Measurements from ENCODE around the gene TTC36. TPM values are rescaled to one million over a fixed set of nuclear protein-coding genes. Genes with fewer than 3 reads are reported as not detected.

TTC36 gene
- total RNA-seq, 1 experiment from 2014 or later = 2.7 TPM

GRCh38 chr11:118531597-118532084 lies 4.4 kb downstream of the TTC36 start:
- intact Hi-C loops (cut with micrococcal nuclease) = loop anchor here (1.0 kb wide), 1 partner anchor 35 kb away; no protein-coding TSS in a partner anchor
- BruUV-seq (replicated peaks) = TSS peak; percentile 15
- H3K36me3 ChIP-seq (ENCODE audit: low read depth, low read length) = no peaks in the 10 kb centered on the region
- H3K27ac ChIP-seq (ENCODE audit: low read length) = no peak overlapping the region
- H3F3A ChIP-seq (ENCODE audit: low read length, unreplicated experiment) = no peaks in the 10 kb centered on the region
- no peaks in the 10 kb centered on the region for H4K20me1 ChIP-seq (ENCODE audit: low read length)
- H3K4me1 ChIP-seq (ENCODE audit: insufficient read depth, low read length) = peaks cover 18% of the 10 kb centered on the region
- no peaks in the 10 kb centered on the region for H3K27me3 ChIP-seq (ENCODE audit: low read length)
- H3K4me3 ChIP-seq (ENCODE audit: low read length) = peak overlapping the region; percentile 93
- no peaks in the 10 kb centered on the region for H3K9me3 ChIP-seq (ENCODE audit: low read length)
- peak overlapping the region; percentile 92 for H2AFZ ChIP-seq (ENCODE audit: low read length)
- peaks cover 24% of the 10 kb centered on the region; the same call in 1 of the 2 replicates for H3K79me2 ChIP-seq (ENCODE audit: low read length)
- peak overlapping the region; percentile 78 for H3K9ac ChIP-seq (ENCODE audit: low read length)
- ATAC-seq (peak; percentile 17), DNase-seq (no peak)
- peak overlapping the region; percentile 94 for H3K4me2 ChIP-seq (ENCODE audit: low read length)
- ChIA-PET CTCF (no interaction called here), POLR2A (ENCODE audit: unreplicated experiment) (no interaction called here)
- TF ChIP-seq CTCF (conservative IDR thresholded peaks at IDR 0.05; ENCODE audit: low read depth, low read length) (no peak), EZH2 (IDR thresholded peaks at IDR 0.05; ENCODE audit: low read length, unreplicated experiment) (no peak), EZH2phosphoT487 (IDR thresholded peaks at IDR 0.05; ENCODE audit: borderline replicate concordance, low read length) (no peak)
- no peaks in the 10 kb centered on the region for H3K9me2 ChIP-seq (replicated peaks; ENCODE audit: low read length)

- Histone ChIP-seq H2AFZ (ENCODE audit: low read length) (peak overlapping the region; percentile 92; the same call in 1 of the 2 replicates), H3K4me1 (ENCODE audit: insufficient read depth, low read length) (peaks cover 18% of the 10 kb centered on the region), H3K4me2 (ENCODE audit: low read length) (peak overlapping the region; percentile 94), H3K4me3 (ENCODE audit: low read length) (peak overlapping the region; percentile 93), H3K79me2 (ENCODE audit: low read length) (peaks cover 24% of the 10 kb centered on the region; the same call in 1 of the 2 replicates), H3K9ac (ENCODE audit: low read length) (peak overlapping the region; percentile 78), H3K9me3 (ENCODE audit: low read length) (no peaks in the 10 kb centered on the region), H3K27me3 (ENCODE audit: low read length) (no peaks in the 10 kb centered on the region), H3K27ac (ENCODE audit: low read length) (no peak overlapping the region), H3F3A (ENCODE audit: low read length, unreplicated experiment) (no peaks in the 10 kb centered on the region), H4K20me1 (ENCODE audit: low read length) (no peaks in the 10 kb centered on the region), H3K9me2 (replicated peaks; ENCODE audit: low read length) (no peaks in the 10 kb centered on the region), H3K36me3 (ENCODE audit: low read depth, low read length) (no peaks in the 10 kb centered on the region)
- TF ChIP-seq CTCF (conservative IDR thresholded peaks at IDR 0.05; ENCODE audit: low read depth, low read length) (no peak), EZH2 (IDR thresholded peaks at IDR 0.05; ENCODE audit: low read length, unreplicated experiment) (no peak), EZH2phosphoT487 (IDR thresholded peaks at IDR 0.05; ENCODE audit: borderline replicate concordance, low read length) (no peak)
- ATAC-seq = no peak
- intact Hi-C loops (cut with micrococcal nuclease) = no loop called here
- CTCF ChIA-PET = no interaction called here
- no TSS peak for BruUV-seq (replicated peaks)
- DNase-seq = no peak
- POLR2A ChIA-PET (ENCODE audit: unreplicated experiment) = no interaction called here
Measured at GRCh38 chr11:118532091-118532490, 4.8 kb downstream of the TTC36 start.
